ENCODE measurements around the gene TOR4A. TPM values are rescaled to one million over a fixed set of nuclear protein-coding genes. Genes with fewer than 3 reads are reported as not detected.

TOR4A gene
- total and polyA plus RNA-seq, 9 of the 15 experiments (the other 6 are each of a cell fraction or from before 2014, with no cell fraction given): 3.9 to 49.2 (median 8.8) TPM

GRCh38 chr9:137244486-137245449 lies 32.8 kb upstream of the TOR4A start (continued):
- peak; percentile 79 for TF ChIP-seq RBFOX2 (IDR thresholded peaks at IDR 0.05; ENCODE audit: low read depth, low read length)
- no peak for TF ChIP-seq COPS2 (conservative IDR thresholded peaks at IDR 0.05)
- TF ChIP-seq TFAM (CRISPR knock-in tag; conservative IDR thresholded peaks at IDR 0.05): no peak
- 0 out of 2 replicates have a peak, but pooled peaks have one; percentile 36 for TF ChIP-seq LCOR (CRISPR knock-in tag; IDR thresholded peaks at IDR 0.05)
- no peak for TF ChIP-seq STAT5A (IDR thresholded peaks at IDR 0.05; ENCODE audit: borderline replicate concordance, low read length)
- TF ChIP-seq FOXP4 (CRISPR knock-in tag; IDR thresholded peaks at IDR 0.05; ENCODE audit: borderline replicate concordance): 0 out of 2 replicates have a peak, but pooled peaks have one; percentile 33
- peak; percentile 4 for TF ChIP-seq HMGN3 (IDR thresholded peaks at IDR 0.05; ENCODE audit: borderline replicate concordance, extremely low read depth, insufficient read length, low read depth, low read length)
